Measurements from ENCODE around the gene IMPDH2.

DNA sequence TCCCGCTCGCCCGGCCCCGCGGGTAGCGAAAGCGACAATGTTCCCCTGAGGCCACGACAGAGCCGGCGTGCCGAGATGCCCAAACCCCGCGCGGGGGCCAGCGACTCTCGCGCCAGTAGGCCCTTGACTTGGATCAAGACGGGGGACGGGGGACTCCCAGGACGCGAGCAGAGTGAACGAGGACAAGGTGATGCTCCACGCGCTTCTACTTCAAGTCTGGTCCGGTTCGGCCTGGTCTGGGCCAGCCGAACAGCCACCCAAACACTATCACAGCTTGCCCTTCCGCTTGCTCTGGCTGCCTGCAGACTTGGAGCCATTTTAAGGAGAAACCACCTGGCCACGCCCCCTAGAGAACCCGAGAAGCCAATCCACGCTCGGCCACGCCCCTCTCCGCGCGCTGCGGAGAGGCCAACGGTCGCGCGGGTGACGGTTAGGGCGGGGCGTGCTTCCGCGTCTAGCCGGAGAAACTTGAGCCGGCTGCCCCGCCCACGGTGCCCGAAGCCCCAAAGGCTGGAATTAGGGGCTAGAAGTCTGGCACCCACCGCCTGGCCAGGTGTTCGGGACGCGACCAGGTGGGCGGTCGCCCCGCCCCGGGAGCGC lies 7.9 kb downstream of the IMPDH2 start:
- TF ChIP-seq, protein P1, sequence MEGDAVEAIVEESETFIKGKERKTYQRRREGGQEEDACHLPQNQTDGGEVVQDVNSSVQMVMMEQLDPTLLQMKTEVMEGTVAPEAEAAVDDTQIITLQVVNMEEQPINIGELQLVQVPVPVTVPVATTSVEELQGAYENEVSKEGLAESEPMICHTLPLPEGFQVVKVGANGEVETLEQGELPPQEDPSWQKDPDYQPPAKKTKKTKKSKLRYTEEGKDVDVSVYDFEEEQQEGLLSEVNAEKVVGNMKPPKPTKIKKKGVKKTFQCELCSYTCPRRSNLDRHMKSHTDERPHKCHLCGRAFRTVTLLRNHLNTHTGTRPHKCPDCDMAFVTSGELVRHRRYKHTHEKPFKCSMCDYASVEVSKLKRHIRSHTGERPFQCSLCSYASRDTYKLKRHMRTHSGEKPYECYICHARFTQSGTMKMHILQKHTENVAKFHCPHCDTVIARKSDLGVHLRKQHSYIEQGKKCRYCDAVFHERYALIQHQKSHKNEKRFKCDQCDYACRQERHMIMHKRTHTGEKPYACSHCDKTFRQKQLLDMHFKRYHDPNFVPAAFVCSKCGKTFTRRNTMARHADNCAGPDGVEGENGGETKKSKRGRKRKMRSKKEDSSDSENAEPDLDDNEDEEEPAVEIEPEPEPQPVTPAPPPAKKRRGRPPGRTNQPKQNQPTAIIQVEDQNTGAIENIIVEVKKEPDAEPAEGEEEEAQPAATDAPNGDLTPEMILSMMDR (IDR thresholded peaks at IDR 0.05), result no peak
- TF ChIP-seq POLR2A (IDR thresholded peaks at IDR 0.05), result peak; percentile 99

Data from testis (tissue), 2 donors.